BE2C (cell line): ENCODE results near the gene FDXR.

Experiments
- DNase-seq: peaks from one replicate; pipeline ENCODE4 v3.0.0-alpha.2; 2020
- H3K27me3 ChIP-seq: fragments of 250-450 bp; sonication (Bioruptor Pico); 2 replicates; pipeline ENCODE4 v1.5.1; 2020; ENCODE audit warnings: mild to moderate bottlenecking
- H3K36me3 ChIP-seq: fragments of 250-450 bp; sonication (Bioruptor Pico); 2 replicates; pipeline ENCODE4 v1.5.1; 2020; ENCODE audit warnings: mild to moderate bottlenecking
- H3K4me1 ChIP-seq: fragments of 250-450 bp; sonication (Bioruptor Pico); 2 replicates; pipeline ENCODE4 v1.5.1; 2020
- H3K4me3 ChIP-seq: 2 replicates; pipeline ENCODE4 v1.5.1; 2011; ENCODE audit warnings: low read depth, low read length
- H3K9me3 ChIP-seq: fragments of 250-450 bp; sonication (Bioruptor Pico); 2 replicates; pipeline ENCODE4 v1.5.1; 2020
- CTCF ChIP-seq: IDR thresholded peaks from 2 replicates; pipeline ENCODE4 v1.5.1; 2012; ENCODE audit warnings: mild to moderate bottlenecking, low read depth, low read length

FDXR gene

GRCh38 chr17:74851612-74852236 is 21.1 kb downstream of the FDXR start:
- Histone ChIP-seq H3K4me3 (no peak overlapping the region), H3K9me3 (no peaks in the 10 kb centered on the region), H3K4me1 (no peaks in the 10 kb centered on the region), H3K27me3 (peaks cover 20% of the 10 kb centered on the region), H3K36me3 (no peaks in the 10 kb centered on the region)
- TF ChIP-seq CTCF = no peak
- DNase-seq = no peak

- no peak for DNase-seq
- Histone ChIP-seq H3K36me3 (no peaks in the 10 kb centered on the region), H3K27me3 (peaks cover 20% of the 10 kb centered on the region), H3K4me1 (no peaks in the 10 kb centered on the region), H3K9me3 (no peaks in the 10 kb centered on the region), H3K4me3 (no peak overlapping the region)
- TF ChIP-seq CTCF = no peak
Observed at GRCh38 chr17:74850914-74851313, 21.9 kb downstream of the FDXR start.

- TF ChIP-seq CTCF = no peak
- Histone ChIP-seq H3K9me3 (no peaks in the 10 kb centered on the region), H3K27me3 (peaks cover 20% of the 10 kb centered on the region), H3K4me1 (no peaks in the 10 kb centered on the region), H3K36me3 (no peaks in the 10 kb centered on the region), H3K4me3 (no peak overlapping the region)
- no peak for DNase-seq
Observed at GRCh38 chr17:74850310-74850709, 22.5 kb downstream of the FDXR start.

- peaks cover 16% of the 10 kb centered on the region for H3K27me3 ChIP-seq
- H3K4me3 ChIP-seq = no peak overlapping the region
- no peaks in the 10 kb centered on the region for H3K4me1 ChIP-seq
- no peak for TF ChIP-seq CTCF
- no peaks in the 10 kb centered on the region for H3K9me3 ChIP-seq
- no peaks in the 10 kb centered on the region for H3K36me3 ChIP-seq
- DNase-seq = no peak
Observed at GRCh38 chr17:74848656-74849399, 24.0 kb downstream of the FDXR start.

- peaks cover 5% of the 10 kb centered on the region for H3K4me1 ChIP-seq
Observed at GRCh38 chr17:74846621-74847020, 26.2 kb downstream of the FDXR start.

More at GRCh38 chr17:74846621-74847020, 26.2 kb downstream of the FDXR start:
- Histone ChIP-seq H3K27me3 (peaks cover 5% of the 10 kb centered on the region; the same call in 1 of the 2 replicates), H3K9me3 (no peaks in the 10 kb centered on the region), H3K4me3 (no peak overlapping the region), H3K36me3 (no peaks in the 10 kb centered on the region)
- TF ChIP-seq CTCF = no peak
- no peak for DNase-seq
